Measurements from ENCODE around the gene FASTKD2.

Gene FASTKD2

GRCh38 chr2:206765242-206766056 lies at the start of gene FASTKD2, which contains the start of gene MDH1B:
TSS of gene FASTKD2 (plus strand) at chr2:206765606. CDS start at chr2:206766694, 1,088 bp downstream.
TSS of gene MDH1B (minus strand) at chr2:206765328. CDS start at chr2:206765271, 57 bp downstream.
- peak; percentile 60 to 72 (median 62) for DNase-seq (ENCODE audit: low read depth in 3 of 3)

GRCh38 chr2:206716623-206717022 lies 48.8 kb upstream of the FASTKD2 start:
- DNase-seq (ENCODE audit: low read depth in 3 of 3): no peak

GRCh38 chr2:206718296-206718695 lies 47.1 kb upstream of the FASTKD2 start, which contains the start of gene DYTN:
TSS of gene DYTN (minus strand) at chr2:206718396. CDS start at chr2:206718279, 117 bp downstream.
- DNase-seq (ENCODE audit: low read depth in 3 of 3): no peak

- DNase-seq (ENCODE audit: low read depth in 3 of 3): no peak
These were observed 44.0 kb upstream of the FASTKD2 start for GRCh38 chr2:206721256-206721920.

GRCh38 chr2:206723288-206723687 lies 42.1 kb upstream of the FASTKD2 start:
- no peak for DNase-seq (ENCODE audit: low read depth in 3 of 3)

- no peak for DNase-seq (ENCODE audit: low read depth in 3 of 3)
These were observed 38.1 kb upstream of the FASTKD2 start for GRCh38 chr2:206727287-206727686.

- DNase-seq (ENCODE audit: low read depth in 3 of 3): no peak
These were observed 36.9 kb upstream of the FASTKD2 start for GRCh38 chr2:206728277-206729199.

- no peak for DNase-seq (ENCODE audit: low read depth in 3 of 3)
These were observed 32.1 kb upstream of the FASTKD2 start for GRCh38 chr2:206733341-206733740.

GRCh38 chr2:206736935-206737334 lies 28.5 kb upstream of the FASTKD2 start:
- no peak for DNase-seq (ENCODE audit: low read depth in 3 of 3)

GRCh38 chr2:206739271-206739670 lies 26.1 kb upstream of the FASTKD2 start:
- DNase-seq (ENCODE audit: low read depth in 3 of 3): no peak

GRCh38 chr2:206740800-206741199 lies 24.6 kb upstream of the FASTKD2 start:
- no peak for DNase-seq (ENCODE audit: low read depth in 3 of 3)

- DNase-seq (ENCODE audit: low read depth in 3 of 3): no peak
These were observed 8.6 kb upstream of the FASTKD2 start for GRCh38 chr2:206756816-206757215.

GRCh38 chr2:206764673-206765241 lies 649 bp upstream of the FASTKD2 start:
- DNase-seq (ENCODE audit: low read depth in 3 of 3): peak in 1 of 3 experiments; percentile 11

GRCh38 chr2:206766057-206766930 lies 888 bp downstream of the FASTKD2 start:
- no peak for DNase-seq (ENCODE audit: low read depth in 3 of 3)

GRCh38 chr2:206774871-206775270 lies 9.5 kb downstream of the FASTKD2 start:
- no peak for DNase-seq (ENCODE audit: low read depth in 3 of 3)

- no peak for DNase-seq (ENCODE audit: low read depth in 3 of 3)
These were observed 11.0 kb downstream of the FASTKD2 start for GRCh38 chr2:206776432-206776831.

GRCh38 chr2:206780671-206781070 lies 15.3 kb downstream of the FASTKD2 start:
- DNase-seq (ENCODE audit: low read depth in 3 of 3): no peak

- DNase-seq (ENCODE audit: low read depth in 3 of 3): no peak
These were observed 18.3 kb downstream of the FASTKD2 start for GRCh38 chr2:206783718-206784117.

GRCh38 chr2:206784559-206785353 lies 19.4 kb downstream of the FASTKD2 start:
- no peak for DNase-seq (ENCODE audit: low read depth in 3 of 3)

All from stimulated activated CD4-positive, alpha-beta T cell treated with anti-CD3 and anti-CD28 coated beads, TNF-alpha, amount 100 ng/mL, for 4 hours (primary cell).